Smooth muscle cell (in vitro differentiated cells): ENCODE measurements around the gene IFT27. TPM values are rescaled to one million over a fixed set of nuclear protein-coding genes. Genes with fewer than 3 reads are reported as not detected.

ENCODE experiments used
- DNase-seq: peaks from one replicate; lab custom pipeline; 2025; ENCODE audit not compliant: unreplicated experiment; lab: John Stamatoyannopoulos, UW
- H2AFZ ChIP-seq: fragments of 200-600 bp; sonication (generic); 2 replicates; pipeline ENCODE4 v1.6.0; 2016; ENCODE audit warnings: antibody characterized with exemption, low read depth, mild to moderate bottlenecking
- H3F3A ChIP-seq: fragments of 200-600 bp; sonication (generic); 2 replicates; pipeline ENCODE4 v1.6.0; 2017; ENCODE audit warnings: antibody characterized with exemption, low read depth
- H3K27ac ChIP-seq: fragments of 200-600 bp; sonication (generic); 2 replicates; pipeline ENCODE4 v1.5.1; 2016; ENCODE audit warnings: low read depth, mild to moderate bottlenecking
- H3K27me3 ChIP-seq: fragments of 200-600 bp; sonication (generic); 2 replicates; pipeline ENCODE4 v1.6.1; 2016; ENCODE audit warnings: low read depth, mild to moderate bottlenecking
- H3K36me3 ChIP-seq: fragments of 200-600 bp; sonication (generic); 2 replicates; pipeline ENCODE4 v1.5.1; 2016; ENCODE audit warnings: low read depth
- H3K4me1 ChIP-seq: fragments of 200-600 bp; sonication (generic); 2 replicates; pipeline ENCODE4 v1.5.1; 2016; ENCODE audit warnings: low read depth
- H3K4me2 ChIP-seq: fragments of 200-600 bp; sonication (generic); 2 replicates; pipeline ENCODE4 v1.6.0; 2016; ENCODE audit warnings: mild to moderate bottlenecking
- H3K4me3 ChIP-seq: fragments of 200-600 bp; sonication (generic); 2 replicates; pipeline ENCODE4 v1.5.1; 2016; ENCODE audit warnings: mild to moderate bottlenecking
- H3K79me2 ChIP-seq: fragments of 200-600 bp; sonication (generic); 2 replicates; pipeline ENCODE4 v1.6.0; 2016; ENCODE audit warnings: low read depth, mild to moderate bottlenecking
- H3K9ac ChIP-seq: fragments of 200-600 bp; sonication (generic); 2 replicates; pipeline ENCODE4 v1.6.0; 2016; ENCODE audit warnings: low read depth
- H3K9me3 ChIP-seq: fragments of 200-600 bp; sonication (generic); replicated peaks from 2 replicates; pipeline ENCODE4 v1.5.1; 2016; ENCODE audit warnings: low read depth
- H4K20me1 ChIP-seq: fragments of 200-600 bp; sonication (generic); 2 replicates; pipeline ENCODE4 v1.6.0; 2016; ENCODE audit warnings: low read depth
- whole genome bisulfite sequencing: methylation state at CpG from one replicate; pipeline ENCODE4 v1.1.7; 2016; ENCODE audit warnings: low lambda C conversion rate; 5-methylcytosine and 5-hydroxymethylcytosine counted together
- polyA plus RNA-seq: library from polyadenylated mRNA; unstranded; fragments of >200 nt; fragmentation: Nextera tagmentation; extraction: Ambion mirVana; gene quantifications from 2 replicates; pipeline ENCODE4 v1.2.1, GENCODE V29; 2016
- total RNA-seq: library from RNA; depleted of rRNA; stranded (reverse); fragments of >200 nt; gene quantifications from 2 replicates; pipeline ENCODE4 v1.2.3, GENCODE V29; 2014
- TF ChIP-seq, protein P1 (sequence below): fragments of 200-600 bp; sonication (generic); IDR thresholded peaks from 2 replicates; pipeline ENCODE4 v1.5.1; 2017; ENCODE audit warnings: borderline replicate concordance, mild to moderate bottlenecking, antibody characterized with exemption; ENCODE audit not compliant: insufficient read depth, poor library complexity, severe bottlenecking

Gene IFT27
- total and polyA plus RNA-seq, 2 experiments from 2014 or later, result 16.0 to 43.2 TPM

DNA sequence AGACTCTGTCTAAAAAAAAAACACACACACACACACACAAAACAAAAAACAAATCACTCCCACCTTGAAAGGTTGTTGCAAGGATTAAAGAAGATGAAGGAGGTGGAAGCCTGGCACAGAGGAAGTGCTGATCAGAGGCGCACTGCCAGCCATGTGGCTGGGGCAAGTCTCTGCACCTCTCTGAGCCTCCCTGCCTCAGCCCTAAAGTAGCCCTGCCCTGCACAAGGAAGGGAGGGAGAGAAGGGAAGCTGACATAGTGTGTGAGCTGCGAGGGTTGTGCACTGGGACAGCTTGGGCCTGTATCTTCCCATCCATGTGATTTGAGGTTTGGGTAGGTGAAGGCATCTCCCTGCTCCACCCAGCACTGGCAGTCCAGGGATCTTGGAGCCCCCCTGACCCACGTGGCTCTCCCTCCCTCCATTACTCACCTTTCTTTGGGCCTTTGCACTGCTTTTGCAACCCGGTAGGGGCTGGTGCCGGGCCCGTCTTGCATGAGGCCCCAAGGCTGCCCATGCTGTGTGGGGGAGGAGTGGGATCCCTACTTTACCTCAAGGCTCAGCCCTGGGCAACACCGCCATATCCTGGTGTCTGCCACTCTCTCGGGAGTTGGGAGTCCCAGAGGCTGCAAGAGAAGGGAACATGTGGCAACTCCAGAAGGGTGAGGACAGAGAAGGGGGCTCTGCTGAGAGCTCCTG lies 30.5 kb downstream of the IFT27 start:
- no peak overlapping the region for H2AFZ ChIP-seq
- no peak overlapping the region for H3K4me2 ChIP-seq
- no peaks in the 10 kb centered on the region for H3F3A ChIP-seq
- DNase-seq, result no peak
- TF ChIP-seq, protein P1, sequence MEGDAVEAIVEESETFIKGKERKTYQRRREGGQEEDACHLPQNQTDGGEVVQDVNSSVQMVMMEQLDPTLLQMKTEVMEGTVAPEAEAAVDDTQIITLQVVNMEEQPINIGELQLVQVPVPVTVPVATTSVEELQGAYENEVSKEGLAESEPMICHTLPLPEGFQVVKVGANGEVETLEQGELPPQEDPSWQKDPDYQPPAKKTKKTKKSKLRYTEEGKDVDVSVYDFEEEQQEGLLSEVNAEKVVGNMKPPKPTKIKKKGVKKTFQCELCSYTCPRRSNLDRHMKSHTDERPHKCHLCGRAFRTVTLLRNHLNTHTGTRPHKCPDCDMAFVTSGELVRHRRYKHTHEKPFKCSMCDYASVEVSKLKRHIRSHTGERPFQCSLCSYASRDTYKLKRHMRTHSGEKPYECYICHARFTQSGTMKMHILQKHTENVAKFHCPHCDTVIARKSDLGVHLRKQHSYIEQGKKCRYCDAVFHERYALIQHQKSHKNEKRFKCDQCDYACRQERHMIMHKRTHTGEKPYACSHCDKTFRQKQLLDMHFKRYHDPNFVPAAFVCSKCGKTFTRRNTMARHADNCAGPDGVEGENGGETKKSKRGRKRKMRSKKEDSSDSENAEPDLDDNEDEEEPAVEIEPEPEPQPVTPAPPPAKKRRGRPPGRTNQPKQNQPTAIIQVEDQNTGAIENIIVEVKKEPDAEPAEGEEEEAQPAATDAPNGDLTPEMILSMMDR, result no peak
- H3K4me3 ChIP-seq, result no peak overlapping the region
- H3K79me2 ChIP-seq, result no peaks in the 10 kb centered on the region
- H3K9me3 ChIP-seq, result no peaks in the 10 kb centered on the region
- WGBS, result 78% methylated on average over 8 of the region's 8 CpGs
- H3K27me3 ChIP-seq, result no peaks in the 10 kb centered on the region
- H3K36me3 ChIP-seq, result no peaks in the 10 kb centered on the region
- no peak overlapping the region for H3K9ac ChIP-seq
- H3K27ac ChIP-seq, result no peak overlapping the region
- H4K20me1 ChIP-seq, result no peaks in the 10 kb centered on the region
- H3K4me1 ChIP-seq, result no peaks in the 10 kb centered on the region

DNA sequence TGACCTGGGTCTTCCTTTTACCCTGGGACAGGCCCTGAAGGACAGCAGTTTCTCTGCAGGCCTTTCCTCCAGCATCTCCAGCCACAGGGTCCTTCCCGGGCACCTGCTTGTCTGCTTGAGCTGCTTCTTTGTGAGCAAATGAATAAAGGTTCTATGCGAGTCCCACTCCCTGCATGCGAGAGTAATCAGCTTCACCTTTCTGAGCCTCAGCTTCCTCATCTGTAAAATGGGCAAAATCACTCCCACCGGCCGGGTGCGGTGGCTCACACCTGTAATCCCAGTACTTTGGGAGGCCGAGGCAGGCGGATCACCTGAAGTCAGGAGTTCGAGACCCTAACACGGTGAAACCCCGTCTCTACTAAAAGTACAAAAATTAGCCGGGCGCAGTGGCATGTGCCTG lies 31.1 kb downstream of the IFT27 start:
- WGBS, result 92% methylated on average over 13 of the region's 13 CpGs
- Histone ChIP-seq H3K27me3 (no peaks in the 10 kb centered on the region), H2AFZ (no peak overlapping the region), H3K79me2 (no peaks in the 10 kb centered on the region), H3K36me3 (no peaks in the 10 kb centered on the region), H3K9ac (no peak overlapping the region), H3K4me2 (no peak overlapping the region), H3K9me3 (no peaks in the 10 kb centered on the region), H3K4me3 (no peak overlapping the region), H3K27ac (no peak overlapping the region), H3K4me1 (no peaks in the 10 kb centered on the region), H3F3A (no peaks in the 10 kb centered on the region), H4K20me1 (no peaks in the 10 kb centered on the region)
- no peak for DNase-seq
- TF ChIP-seq, protein P1, result no peak

DNA sequence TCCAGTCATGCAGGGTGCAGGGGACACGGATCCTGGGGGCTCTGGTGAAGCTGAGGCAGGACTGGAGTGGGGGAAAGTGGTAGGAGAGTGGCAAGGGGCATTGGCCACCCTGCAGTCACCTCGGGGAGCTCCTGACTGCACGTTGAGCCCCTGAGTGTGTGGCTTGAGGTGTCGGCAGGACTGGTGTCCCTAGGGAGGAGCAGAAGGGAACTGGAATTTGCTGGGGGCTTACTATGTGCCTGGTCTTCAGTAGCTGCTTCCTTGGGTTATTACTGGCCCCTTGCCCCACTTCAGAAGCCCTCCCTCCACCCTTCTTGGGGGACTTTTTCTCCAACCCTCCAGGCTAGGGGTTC lies 31.5 kb downstream of the IFT27 start:
- no peaks in the 10 kb centered on the region for H3K4me1 ChIP-seq
- H3F3A ChIP-seq, result no peaks in the 10 kb centered on the region
- no peaks in the 10 kb centered on the region for H3K36me3 ChIP-seq
- 84% methylated on average over 4 of the region's 4 CpGs for WGBS
- no peaks in the 10 kb centered on the region for H4K20me1 ChIP-seq
- no peak overlapping the region for H3K9ac ChIP-seq
- H3K27ac ChIP-seq, result no peak overlapping the region
- TF ChIP-seq, protein P1, result no peak
- no peak overlapping the region for H2AFZ ChIP-seq
- H3K4me3 ChIP-seq, result no peak overlapping the region
- H3K4me2 ChIP-seq, result no peak overlapping the region
- H3K9me3 ChIP-seq, result no peaks in the 10 kb centered on the region
- H3K79me2 ChIP-seq, result no peaks in the 10 kb centered on the region
- DNase-seq, result no peak
- no peaks in the 10 kb centered on the region for H3K27me3 ChIP-seq
